Esophagus squamous epithelium (tissue), 5 donors: ENCODE data around the gene KRT7. TPM values are rescaled to one million over a fixed set of nuclear protein-coding genes. Genes with fewer than 3 reads are reported as not detected.

Source experiments
- DNase-seq: peaks from one replicate; lab custom pipeline; 2025; lab: John Stamatoyannopoulos, UW
- H3K27ac ChIP-seq, 4 donors: fragments of 200-600 bp; sonication (generic); one replicate each; pipeline ENCODE4 v1.5.1; 2016 to 2019; ENCODE audit warnings: mild to moderate bottlenecking in 1 of 4
- H3K27me3 ChIP-seq, 4 donors: fragments of 200-600 bp; sonication (generic); 1 replicate in 3 of 4; 2 replicates in 1 of 4; pipeline versions ENCODE4 v1.5.1 to v1.6.0; 2017 to 2021; ENCODE audit warnings: antibody characterized with exemption in 1 of 4
- H3K36me3 ChIP-seq, 3 donors: fragments of 200-600 bp; sonication (generic); one replicate each; pipeline ENCODE4 v1.5.1; 2016 to 2019
- H3K4me1 ChIP-seq, 3 donors: fragments of 200-600 bp; sonication (generic); one replicate each; pipeline ENCODE4 v1.5.1; 2017 to 2019
- H3K4me3 ChIP-seq, 4 donors: fragments of 200-600 bp; sonication (generic); 1 replicate in 3 of 4; 2 replicates in 1 of 4; pipeline ENCODE4 v1.5.1; 2016 to 2019; ENCODE audit warnings: mild to moderate bottlenecking in 2 of 4, moderate library complexity in 1 of 4
- H3K9me3 ChIP-seq, 3 donors: fragments of 200-600 bp; sonication (generic); one replicate each; pipeline ENCODE4 v1.5.1; 2016 to 2019
- POLR2A ChIP-seq, 4 donors: fragments of 450-650 bp; IDR thresholded peaks; one replicate each; pipeline ENCODE4 v1.6.1; 2017; ENCODE audit warnings: antibody characterized with exemption in 4 of 4, mild to moderate bottlenecking in 4 of 4, moderate library complexity in 3 of 4
- WGBS, 2 donors: methylation state at CpG; one replicate each; pipeline ENCODE4 v1.1.5; 2018; 5-methylcytosine and 5-hydroxymethylcytosine counted together
- intact Hi-C: fragments of 100-400 bp; cut with DNase I; formaldehyde crosslinking; loops from one replicate; pipeline ENCODE4 v1.15.0; 2022
- total RNA-seq, 4 donors: library from RNA; depleted of rRNA; stranded (reverse); fragments of >200 nt; gene quantifications; one replicate each; pipeline ENCODE4 v1.1.0, GENCODE V29; 2016
- TF ChIP-seq, protein P1 (sequence below), 6 experiments: fragments of 450-650 bp in 4 of 6; fragments of 200-600 bp in 2 of 6; sonication (generic) in 2 of 6; IDR thresholded peaks; one replicate each; pipeline ENCODE4 v1.5.1; 2016 to 2019; ENCODE audit warnings: antibody characterized with exemption in 6 of 6, mild to moderate bottlenecking in 4 of 6, moderate library complexity in 4 of 6
- donor health status: DM: yes; HTN: yes; CAD: no.

The KRT7 gene
- total RNA-seq, 4 donors from 2014 or later = 18.7 to 118 (median 64.4) TPM

DNA sequence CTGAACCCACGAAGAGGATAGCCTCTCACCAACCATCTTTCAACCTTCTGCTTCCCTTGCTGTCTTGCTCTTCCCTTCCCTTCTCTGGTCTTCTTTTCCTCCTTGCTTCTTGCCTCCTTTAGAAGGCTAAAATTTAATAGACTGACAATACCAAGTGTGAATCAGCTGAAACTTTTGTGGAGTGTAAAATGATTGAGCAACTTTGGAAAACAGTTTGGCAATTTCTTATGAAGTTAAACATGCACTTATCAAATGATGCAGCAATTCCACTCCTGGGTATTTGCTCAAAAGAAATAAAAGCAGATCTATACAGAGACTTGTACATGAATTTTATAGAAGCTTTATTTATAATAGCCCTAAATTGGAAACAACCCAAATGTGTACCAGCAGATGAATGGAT is 38.1 kb downstream of the KRT7 start:
- peaks cover 0 to 24% (median 0%) of the 10 kb centered on the region in 4 donors for H3K27me3 ChIP-seq
- WGBS, 2 donors = 50 to 81% methylated on average over 1 of the region's 1 CpG
- no peak overlapping the region for H3K27ac ChIP-seq
- no peaks in the 10 kb centered on the region for H3K36me3 ChIP-seq
- no peaks in the 10 kb centered on the region for H3K4me1 ChIP-seq
- H3K9me3 ChIP-seq = no peaks in the 10 kb centered on the region
- H3K4me3 ChIP-seq = no peak overlapping the region
- DNase-seq = no peak
- intact Hi-C loops = no loop called here
- TF ChIP-seq, protein P1, sequence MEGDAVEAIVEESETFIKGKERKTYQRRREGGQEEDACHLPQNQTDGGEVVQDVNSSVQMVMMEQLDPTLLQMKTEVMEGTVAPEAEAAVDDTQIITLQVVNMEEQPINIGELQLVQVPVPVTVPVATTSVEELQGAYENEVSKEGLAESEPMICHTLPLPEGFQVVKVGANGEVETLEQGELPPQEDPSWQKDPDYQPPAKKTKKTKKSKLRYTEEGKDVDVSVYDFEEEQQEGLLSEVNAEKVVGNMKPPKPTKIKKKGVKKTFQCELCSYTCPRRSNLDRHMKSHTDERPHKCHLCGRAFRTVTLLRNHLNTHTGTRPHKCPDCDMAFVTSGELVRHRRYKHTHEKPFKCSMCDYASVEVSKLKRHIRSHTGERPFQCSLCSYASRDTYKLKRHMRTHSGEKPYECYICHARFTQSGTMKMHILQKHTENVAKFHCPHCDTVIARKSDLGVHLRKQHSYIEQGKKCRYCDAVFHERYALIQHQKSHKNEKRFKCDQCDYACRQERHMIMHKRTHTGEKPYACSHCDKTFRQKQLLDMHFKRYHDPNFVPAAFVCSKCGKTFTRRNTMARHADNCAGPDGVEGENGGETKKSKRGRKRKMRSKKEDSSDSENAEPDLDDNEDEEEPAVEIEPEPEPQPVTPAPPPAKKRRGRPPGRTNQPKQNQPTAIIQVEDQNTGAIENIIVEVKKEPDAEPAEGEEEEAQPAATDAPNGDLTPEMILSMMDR (IDR thresholded peaks at IDR 0.05) = no peak
- no peak for TF ChIP-seq POLR2A (IDR thresholded peaks at IDR 0.05)

DNA sequence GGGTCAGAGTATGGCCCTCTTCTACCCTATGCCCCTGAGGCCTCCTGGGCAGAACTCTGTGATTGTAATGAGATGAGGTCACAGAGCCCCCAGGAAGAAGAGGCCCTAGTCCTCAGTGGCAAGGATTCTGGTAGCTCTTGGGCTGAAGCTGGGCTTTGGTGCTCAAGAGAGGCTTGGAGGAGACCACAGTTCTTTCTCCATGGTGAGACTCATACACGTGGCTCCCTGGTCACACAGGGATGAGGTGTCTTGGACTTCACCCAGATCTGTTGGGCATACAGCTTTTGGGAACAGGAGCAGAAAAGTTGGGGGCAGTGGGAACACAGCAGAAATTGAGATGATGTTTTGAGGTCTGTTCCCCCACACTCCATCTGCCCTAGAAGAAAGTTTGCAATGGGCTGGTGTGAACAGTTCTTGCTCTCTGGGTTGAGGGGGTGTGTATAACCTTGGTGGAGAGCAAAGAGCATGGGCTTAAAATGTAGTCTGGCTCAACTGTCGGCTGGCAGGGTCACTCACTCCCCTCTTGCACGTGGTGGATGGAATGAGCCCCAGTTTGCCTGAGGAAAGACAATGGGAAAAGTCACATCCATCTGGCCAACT is 41.6 kb downstream of the KRT7 start, which contains the start of gene KRT86:
KRT86 (plus strand) TSS at position 125 of the 600 bp plus-strand sequence. CDS start 27,272 bp downstream, outside the sequence.
- no peak for DNase-seq
- 70 to 77% methylated on average over 2 to 3 of the region's 3 CpGs for WGBS, 2 donors
- H3K9me3 ChIP-seq = no peaks in the 10 kb centered on the region

DNA sequence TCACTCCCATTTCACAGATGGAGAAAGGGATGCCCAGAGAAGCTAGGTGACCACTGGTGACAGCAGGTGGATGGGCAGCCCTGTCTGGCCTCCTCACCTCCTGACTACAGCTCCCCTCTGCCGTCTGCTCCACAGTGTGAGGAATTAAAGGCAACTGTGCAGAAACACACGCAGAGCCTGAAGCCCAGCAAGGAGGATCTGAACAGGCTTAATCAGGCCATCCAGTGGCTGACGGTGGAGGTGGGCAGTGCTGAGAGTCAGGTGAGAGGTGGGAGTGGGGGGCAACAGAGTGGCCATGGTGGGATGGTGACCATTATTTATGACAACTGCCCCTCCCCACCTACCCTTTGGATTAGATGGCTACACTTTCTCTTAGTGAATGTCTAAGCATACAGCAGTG is 42.6 kb downstream of the KRT7 start:
- Histone ChIP-seq H3K4me1 (peaks cover 7 to 24% (median 22%) of the 10 kb centered on the region in 3 donors), H3K9me3 (no peaks in the 10 kb centered on the region), H3K4me3 (no peak overlapping the region), H3K27me3 (peaks cover 0 to 27% (median 0%) of the 10 kb centered on the region in 4 donors), H3K27ac (no peak overlapping the region), H3K36me3 (no peaks in the 10 kb centered on the region)
- TF ChIP-seq, protein P1 (IDR thresholded peaks at IDR 0.05) = no peak
- no peak for TF ChIP-seq POLR2A (IDR thresholded peaks at IDR 0.05)
- 94 to 96% methylated on average over 2 to 3 of the region's 3 CpGs for WGBS, 2 donors
- intact Hi-C loops = loop anchor here (5.0 kb wide), 1 partner anchor 108 kb away; no protein-coding TSS in a partner anchor
- DNase-seq = no peak

More for the DNA sequence above, 41.6 kb downstream of the KRT7 start, which contains the start of gene KRT86:
- peaks cover 3 to 13% (median 11%) of the 10 kb centered on the region in 3 donors for H3K4me1 ChIP-seq
- H3K36me3 ChIP-seq = no peaks in the 10 kb centered on the region
- intact Hi-C loops = loop anchor here (5.0 kb wide), 1 partner anchor 107 kb away; no protein-coding TSS in a partner anchor
- TF ChIP-seq, protein P1 (IDR thresholded peaks at IDR 0.05) = no peak
- TF ChIP-seq POLR2A (IDR thresholded peaks at IDR 0.05) = no peak
- no peak within 1 kb of the TSS for H3K27ac ChIP-seq
- H3K4me3 ChIP-seq = no peak within 1 kb of the TSS
- peaks cover 0 to 35% (median 0%) of the 10 kb centered on the region in 4 donors for H3K27me3 ChIP-seq

DNA sequence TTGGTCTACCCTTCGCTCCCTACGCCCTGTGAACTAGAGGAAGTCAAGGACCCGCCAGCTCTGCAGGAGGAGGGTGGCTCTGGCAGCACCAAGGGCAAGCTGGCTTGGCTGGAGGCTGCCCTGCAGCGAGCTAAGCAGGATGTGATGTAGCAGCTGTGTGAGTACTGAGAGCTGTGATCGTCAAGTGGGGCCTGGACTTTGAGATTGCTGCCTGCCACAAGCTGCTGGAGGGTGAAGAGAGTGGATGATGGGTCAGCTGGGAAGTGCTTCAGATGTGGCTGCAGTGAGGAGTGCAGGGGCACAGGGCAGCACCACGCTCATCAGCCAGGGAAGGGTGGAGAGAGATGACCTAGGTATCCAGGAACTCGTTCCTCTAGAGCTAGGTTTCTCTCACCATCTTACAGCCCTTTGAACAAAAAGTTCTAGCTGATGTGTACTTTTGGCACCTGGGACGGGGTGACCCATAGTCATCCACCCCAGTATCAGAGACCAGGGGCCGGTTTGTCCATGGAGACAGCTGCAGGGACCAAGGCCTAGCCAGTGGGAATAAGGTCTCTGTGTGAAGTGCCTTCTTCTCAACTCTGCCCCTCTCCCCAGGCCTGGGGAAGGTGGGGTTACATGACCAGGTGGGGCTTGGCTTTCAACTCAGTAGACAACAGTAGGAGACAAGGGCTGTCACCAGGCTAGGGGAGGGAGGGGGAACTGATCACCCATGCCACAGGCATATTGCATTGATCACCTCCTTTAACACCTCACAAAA is 44.6 kb downstream of the KRT7 start:
- H3K9me3 ChIP-seq = no peaks in the 10 kb centered on the region
- H3K27ac ChIP-seq = no peak overlapping the region
- intact Hi-C loops = loop anchor here (5.0 kb wide), 1 partner anchor 110 kb away; no protein-coding TSS in a partner anchor
- DNase-seq = no peak
- 74% methylated on average over 3 to 5 of the region's 9 CpGs for WGBS, 2 donors
- H3K36me3 ChIP-seq = no peaks in the 10 kb centered on the region
- peaks cover 13 to 34% (median 29%) of the 10 kb centered on the region in 3 donors for H3K4me1 ChIP-seq
- TF ChIP-seq POLR2A (IDR thresholded peaks at IDR 0.05) = no peak
- TF ChIP-seq, protein P1 (IDR thresholded peaks at IDR 0.05) = no peak
- no peak overlapping the region for H3K4me3 ChIP-seq
- H3K27me3 ChIP-seq = peaks cover 0 to 21% (median 0%) of the 10 kb centered on the region in 4 donors
